Fibroblast of lung (primary cell): Measurements from ENCODE around the gene KIRREL3. TPM values are rescaled to one million over a fixed set of nuclear protein-coding genes. Genes with fewer than 3 reads are reported as not detected.

Source experiments
- DNase-seq, 2 donors: peaks; one replicate each; pipeline versions ENCODE4 v3.0.0 to v3.0.0-alpha.2; 2010; ENCODE audit warnings: low read depth in 2 of 2
- H2AFZ ChIP-seq: 2 replicates; pipeline ENCODE4 v1.5.1; 2012; ENCODE audit warnings: low read length, control low read depth, inconsistent platforms
- H3K27ac ChIP-seq: 2 replicates; pipeline ENCODE4 v1.5.1; 2011; ENCODE audit warnings: low read length, control low read depth; ENCODE audit not compliant: insufficient read depth
- H3K27me3 ChIP-seq: 2 replicates; pipeline ENCODE4 v1.5.1; 2011; ENCODE audit warnings: mild to moderate bottlenecking, low read length; ENCODE audit not compliant: control insufficient read depth, insufficient read depth
- H3K36me3 ChIP-seq: 2 replicates; pipeline ENCODE4 v1.5.1; 2011; ENCODE audit warnings: low read length; ENCODE audit not compliant: control insufficient read depth, insufficient read depth
- H3K4me1 ChIP-seq: 2 replicates; pipeline ENCODE4 v1.5.1; 2011; ENCODE audit warnings: low read length; ENCODE audit not compliant: control insufficient read depth, insufficient read depth; ENCODE audit errors: extremely low read depth
- H3K4me2 ChIP-seq: 2 replicates; pipeline ENCODE4 v1.5.1; 2011; ENCODE audit warnings: low read length, control low read depth; ENCODE audit not compliant: insufficient read depth; ENCODE audit errors: extremely low read depth
- H3K4me3 ChIP-seq, 4 experiments: fragments of 200-600 bp in 1 of 4; sonication (generic) in 1 of 4; replicated peaks in 1 of 4; 2 replicates each; pipeline ENCODE4 v1.5.1; 2011 to 2016; ENCODE audit warnings: low read length in 4 of 4, low read depth in 3 of 4, mild to moderate bottlenecking in 3 of 4, control low read depth in 2 of 4, inconsistent platforms in 1 of 4, mixed read lengths in 1 of 4; ENCODE audit not compliant: insufficient read depth in 1 of 4; ENCODE audit errors: control extremely low read depth in 1 of 4
- H3K79me2 ChIP-seq: 2 replicates; pipeline ENCODE4 v1.5.1; 2012; ENCODE audit warnings: mild to moderate bottlenecking, low read length, inconsistent platforms; ENCODE audit not compliant: control insufficient read depth, insufficient read depth
- H3K9ac ChIP-seq: 2 replicates; pipeline ENCODE4 v1.5.1; 2011; ENCODE audit warnings: mild to moderate bottlenecking, low read length, control low read depth; ENCODE audit not compliant: insufficient read depth
- H3K9me3 ChIP-seq: 2 replicates; pipeline ENCODE4 v1.5.1; 2012; ENCODE audit warnings: low read depth, low read length; ENCODE audit not compliant: control insufficient read depth, insufficient read depth
- H4K20me1 ChIP-seq: 2 replicates; pipeline ENCODE4 v1.5.1; 2011; ENCODE audit warnings: low read length; ENCODE audit not compliant: control insufficient read depth, insufficient read depth; ENCODE audit errors: extremely low read depth
- EZH2 ChIP-seq: IDR thresholded peaks from 2 replicates; pipeline ENCODE4 v1.5.1; 2012; ENCODE audit warnings: low read length, control low read depth, mild to moderate bottlenecking; ENCODE audit errors: missing control alignments
- polyA plus RNA-seq, 2 donors: library from polyadenylated mRNA; depleted of rRNA in 1 of 2; stranded (reverse) in 1 of 2; unstranded in 1 of 2; fragments of >200 nt; gene quantifications; 2 replicates each; pipeline ENCODE4 v1.2.1, GENCODE V29; 2011 to 2012; ENCODE audit warnings: missing spikeins in 1 of 2
- total RNA-seq: library from RNA; depleted of rRNA; stranded (reverse); fragments of >200 nt; gene quantifications from 2 replicates; pipeline ENCODE4 v1.2.1, GENCODE V29; 2014
- TF ChIP-seq, protein P1 (sequence below), 2 donors: IDR thresholded peaks in 1 of 2; conservative IDR thresholded peaks in 1 of 2; 1 replicate in 1 of 2; 2 replicates in 1 of 2; pipeline ENCODE4 v1.5.1; 2011 to 2012; ENCODE audit warnings: low read length in 2 of 2, control low read depth in 1 of 2, inconsistent platforms in 1 of 2, low read depth in 1 of 2, mild to moderate bottlenecking in 1 of 2

Gene KIRREL3
- total and polyA plus RNA-seq, 2 donors (not counting 1 experiment from before 2014, with no cell fraction given): 2.8 to 6.1 TPM

DNA sequence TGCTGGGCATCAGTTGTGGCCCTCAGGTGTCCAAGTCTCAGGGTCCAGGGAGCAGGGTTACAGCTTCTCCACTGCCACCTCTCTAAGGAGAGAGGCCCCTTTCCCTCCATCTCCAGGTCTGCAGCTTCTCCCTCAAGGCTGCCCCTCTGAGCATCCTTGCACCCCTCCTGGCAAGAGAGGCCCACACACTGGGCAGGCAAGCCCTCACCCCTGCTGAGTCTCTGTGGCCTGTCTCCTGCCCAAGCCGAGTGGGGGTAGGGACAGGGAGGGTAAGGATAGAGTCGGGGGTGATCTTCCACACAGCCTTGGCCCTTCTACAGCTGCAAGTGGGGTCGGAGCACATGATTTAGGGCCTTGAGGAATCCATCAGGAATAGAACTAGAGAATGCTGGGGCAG lies 568.5 kb downstream of the KIRREL3 start:
- no peaks in the 10 kb centered on the region for H3K27me3 ChIP-seq
- no peak for DNase-seq
- H3K79me2 ChIP-seq: no peaks in the 10 kb centered on the region
- no peaks in the 10 kb centered on the region for H3K36me3 ChIP-seq
- TF ChIP-seq, protein P1, sequence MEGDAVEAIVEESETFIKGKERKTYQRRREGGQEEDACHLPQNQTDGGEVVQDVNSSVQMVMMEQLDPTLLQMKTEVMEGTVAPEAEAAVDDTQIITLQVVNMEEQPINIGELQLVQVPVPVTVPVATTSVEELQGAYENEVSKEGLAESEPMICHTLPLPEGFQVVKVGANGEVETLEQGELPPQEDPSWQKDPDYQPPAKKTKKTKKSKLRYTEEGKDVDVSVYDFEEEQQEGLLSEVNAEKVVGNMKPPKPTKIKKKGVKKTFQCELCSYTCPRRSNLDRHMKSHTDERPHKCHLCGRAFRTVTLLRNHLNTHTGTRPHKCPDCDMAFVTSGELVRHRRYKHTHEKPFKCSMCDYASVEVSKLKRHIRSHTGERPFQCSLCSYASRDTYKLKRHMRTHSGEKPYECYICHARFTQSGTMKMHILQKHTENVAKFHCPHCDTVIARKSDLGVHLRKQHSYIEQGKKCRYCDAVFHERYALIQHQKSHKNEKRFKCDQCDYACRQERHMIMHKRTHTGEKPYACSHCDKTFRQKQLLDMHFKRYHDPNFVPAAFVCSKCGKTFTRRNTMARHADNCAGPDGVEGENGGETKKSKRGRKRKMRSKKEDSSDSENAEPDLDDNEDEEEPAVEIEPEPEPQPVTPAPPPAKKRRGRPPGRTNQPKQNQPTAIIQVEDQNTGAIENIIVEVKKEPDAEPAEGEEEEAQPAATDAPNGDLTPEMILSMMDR (conservative IDR thresholded peaks at IDR 0.05 in 1 of 2, IDR thresholded peaks at IDR 0.05 in 1 of 2; ENCODE audit: low read depth in 1 of 2, low read length in 2 of 2): no peak
- no peak for TF ChIP-seq EZH2
- no peaks in the 10 kb centered on the region for H4K20me1 ChIP-seq
- H3K9ac ChIP-seq: no peak overlapping the region
- no peaks in the 10 kb centered on the region for H3K9me3 ChIP-seq
- peaks cover 16% of the 10 kb centered on the region for H3K4me1 ChIP-seq
- H3K27ac ChIP-seq: peak overlapping the region; percentile 72
- peak overlapping the region; percentile 73 for H2AFZ ChIP-seq
- no peak overlapping the region for H3K4me3 ChIP-seq
- H3K4me2 ChIP-seq: peak overlapping the region; percentile 68

DNA sequence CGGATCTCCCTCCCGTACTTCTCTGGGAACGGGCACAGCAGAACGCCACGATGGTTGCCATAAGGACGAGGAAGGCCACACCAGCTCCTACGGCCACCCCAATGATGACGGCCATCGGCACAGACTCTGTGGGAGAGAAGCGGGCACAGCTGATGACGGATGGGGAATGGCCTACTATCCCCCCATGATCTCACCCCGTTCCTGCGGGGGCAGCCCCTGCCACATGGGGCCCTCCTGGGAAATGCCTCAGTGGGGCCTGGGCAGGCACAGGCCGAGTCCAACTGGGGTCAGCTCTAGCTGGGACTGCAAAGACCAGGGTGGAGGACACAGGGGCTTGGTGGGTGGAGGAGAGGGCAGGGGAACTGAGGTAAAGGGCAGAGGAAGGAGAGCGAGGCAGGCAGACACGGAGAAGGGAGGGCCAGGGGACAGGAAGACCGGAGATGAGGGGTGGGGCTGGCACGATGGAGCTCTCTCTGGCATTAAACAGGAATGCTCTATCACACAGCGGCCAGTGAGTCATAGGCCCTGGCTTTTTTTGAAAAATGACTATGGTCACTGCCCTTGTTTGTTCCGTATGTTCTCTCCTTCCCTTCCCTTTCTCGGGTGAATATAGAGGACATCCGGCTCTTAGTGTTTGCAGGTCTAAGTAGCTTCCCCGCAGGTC lies 569.0 kb downstream of the KIRREL3 start:
- H3K27me3 ChIP-seq: no peaks in the 10 kb centered on the region
- H3K36me3 ChIP-seq: no peaks in the 10 kb centered on the region
- TF ChIP-seq, protein P1 (conservative IDR thresholded peaks at IDR 0.05 in 1 of 2, IDR thresholded peaks at IDR 0.05 in 1 of 2; ENCODE audit: low read depth in 1 of 2, low read length in 2 of 2): no peak
- TF ChIP-seq EZH2: no peak
- peak overlapping the region; percentile 73 for H2AFZ ChIP-seq
- H3K9ac ChIP-seq: no peak overlapping the region
- H3K79me2 ChIP-seq: no peaks in the 10 kb centered on the region
- H3K4me2 ChIP-seq: peak overlapping the region; percentile 68
- peak; percentile 76 to 83 for DNase-seq
- peaks cover 16% of the 10 kb centered on the region for H3K4me1 ChIP-seq
- H3K27ac ChIP-seq: peak overlapping the region; percentile 72
- no peaks in the 10 kb centered on the region for H4K20me1 ChIP-seq
- H3K4me3 ChIP-seq: no peak overlapping the region
- H3K9me3 ChIP-seq: no peaks in the 10 kb centered on the region

DNA sequence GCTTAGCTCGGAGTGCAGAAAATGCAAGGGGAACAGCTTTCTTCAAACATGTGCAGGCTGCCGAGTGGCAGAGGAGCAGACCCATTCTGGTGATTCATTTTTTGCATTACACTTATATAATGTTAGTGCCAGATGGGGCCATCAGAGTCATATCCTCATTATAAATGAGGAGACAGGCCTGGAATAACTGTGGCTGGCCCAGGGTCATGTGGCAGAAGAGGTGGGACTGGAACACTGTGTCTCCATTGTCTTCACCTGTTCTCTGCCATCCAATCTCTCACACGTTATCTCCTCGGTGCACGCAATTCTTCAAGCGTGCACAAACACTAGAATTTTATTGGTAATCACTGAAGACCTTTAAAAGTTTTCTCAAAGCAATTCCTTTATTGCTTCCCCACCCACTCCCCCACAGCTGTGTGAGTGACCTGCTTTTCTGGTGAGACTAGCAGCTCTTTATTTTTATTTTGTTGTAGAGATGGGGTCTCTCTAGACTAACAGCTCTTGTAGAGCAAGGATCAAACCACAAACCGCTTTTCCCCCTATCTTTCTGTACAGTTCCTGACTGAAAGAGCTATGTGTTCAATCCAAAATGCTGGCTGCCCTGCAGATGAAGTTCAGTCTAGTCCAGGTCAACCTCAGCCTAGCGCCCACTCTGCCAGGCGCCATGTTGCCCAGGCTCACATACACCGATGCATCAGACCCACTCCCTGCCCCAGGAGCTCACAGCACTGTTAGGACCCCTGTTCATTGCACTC lies 569.8 kb downstream of the KIRREL3 start:
- Histone ChIP-seq H3K27ac (peak overlapping the region; percentile 72), H4K20me1 (no peaks in the 10 kb centered on the region), H2AFZ (no peak overlapping the region), H3K79me2 (no peaks in the 10 kb centered on the region), H3K36me3 (no peaks in the 10 kb centered on the region), H3K4me2 (no peak overlapping the region), H3K4me1 (peaks cover 16% of the 10 kb centered on the region), H3K4me3 (no peak overlapping the region), H3K27me3 (no peaks in the 10 kb centered on the region), H3K9ac (no peak overlapping the region), H3K9me3 (no peaks in the 10 kb centered on the region)
- DNase-seq: peak in 1 of 2 donors; percentile 10
- no peak for TF ChIP-seq EZH2
- TF ChIP-seq, protein P1 (conservative IDR thresholded peaks at IDR 0.05 in 1 of 2, IDR thresholded peaks at IDR 0.05 in 1 of 2; ENCODE audit: low read depth in 1 of 2, low read length in 2 of 2): no peak
